HTERT RPE-1 (cell line): ENCODE results near the gene SYNE1.

Source experiments
- in situ Hi-C: fragments of 300-500 bp; cut with MboI; formaldehyde crosslinking; loops from 4 replicates; pipeline ENCODE4 v1.14.3; 2020; ENCODE audit warnings: low sequenced_read_pairs

SYNE1 gene

GRCh38 chr6:152244998-152245630, 392.0 kb downstream of the SYNE1 start:
- in situ Hi-C loops: no loop called here

GRCh38 chr6:152241013-152241766, 396.0 kb downstream of the SYNE1 start:
- in situ Hi-C loops: no loop called here

GRCh38 chr6:152240436-152240835, 396.7 kb downstream of the SYNE1 start:
- in situ Hi-C loops: no loop called here

- in situ Hi-C loops: no loop called here
Measured at GRCh38 chr6:152236370-152237097, 400.6 kb downstream of the SYNE1 start.

GRCh38 chr6:152233547-152234320, 403.4 kb downstream of the SYNE1 start:
- in situ Hi-C loops: no loop called here

- in situ Hi-C loops: no loop called here
Measured at GRCh38 chr6:152232501-152233151, 404.5 kb downstream of the SYNE1 start.

- in situ Hi-C loops: no loop called here
Measured at GRCh38 chr6:152229330-152229729, 407.8 kb downstream of the SYNE1 start.

GRCh38 chr6:152226119-152226518, 411.0 kb downstream of the SYNE1 start:
- in situ Hi-C loops: no loop called here

GRCh38 chr6:152225241-152225934, 411.8 kb downstream of the SYNE1 start:
- in situ Hi-C loops: no loop called here

- in situ Hi-C loops: no loop called here
Measured at GRCh38 chr6:152223636-152224035, 413.5 kb downstream of the SYNE1 start.

GRCh38 chr6:152221806-152222628, 415.1 kb downstream of the SYNE1 start:
- in situ Hi-C loops: no loop called here

GRCh38 chr6:152220786-152221185, 416.4 kb downstream of the SYNE1 start:
- in situ Hi-C loops: no loop called here

GRCh38 chr6:152218887-152219286, 418.3 kb downstream of the SYNE1 start:
- in situ Hi-C loops: no loop called here

- in situ Hi-C loops: no loop called here
Measured at GRCh38 chr6:152212437-152212836, 424.7 kb downstream of the SYNE1 start.

GRCh38 chr6:152209211-152209610, 428.0 kb downstream of the SYNE1 start:
- in situ Hi-C loops: no loop called here

- in situ Hi-C loops: no loop called here
Measured at GRCh38 chr6:152207915-152208714, 429.0 kb downstream of the SYNE1 start.

GRCh38 chr6:152206072-152206818, 430.9 kb downstream of the SYNE1 start:
- in situ Hi-C loops: no loop called here

GRCh38 chr6:152204591-152204990, 432.6 kb downstream of the SYNE1 start:
- in situ Hi-C loops: no loop called here
